ENCODE results near the gene KIF26B. TPM values are rescaled to one million over a fixed set of nuclear protein-coding genes. Genes with fewer than 3 reads are reported as not detected.

The KIF26B gene
- total and polyA plus RNA-seq, 2 donors, result 0.43 to 1.6 TPM

DNA sequence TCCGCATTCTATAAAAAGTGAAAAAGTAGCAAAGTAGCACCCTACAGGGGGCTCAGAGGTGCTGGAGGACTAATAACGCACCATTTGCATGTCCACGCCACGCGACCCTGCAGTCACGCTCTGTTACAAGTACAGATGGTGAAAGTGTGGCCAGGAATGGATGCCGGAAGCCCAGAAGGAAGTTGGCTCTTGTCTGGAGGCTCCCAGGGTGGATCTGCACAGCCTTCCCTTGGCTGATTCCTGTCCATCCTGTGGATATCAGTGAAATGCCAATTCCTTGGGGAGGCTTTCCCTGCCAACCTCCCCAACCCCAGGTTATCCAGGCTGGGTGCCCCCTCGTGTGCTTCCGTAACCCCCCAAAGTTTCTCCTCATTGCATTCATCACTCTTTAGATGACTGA lies 396.8 kb downstream of the KIF26B start:
- H3K4me1 ChIP-seq (ENCODE audit: control insufficient read depth in 2 of 2, insufficient read depth in 2 of 2, low read length in 2 of 2), result no peaks in the 10 kb centered on the region
- no peak overlapping the region for H3K4me3 ChIP-seq (ENCODE audit: low read length in 2 of 2)
- no peaks in the 10 kb centered on the region for H3K36me3 ChIP-seq (ENCODE audit: control insufficient read depth in 2 of 2, insufficient read depth in 2 of 2, low read length in 1 of 2)
- H3K27ac ChIP-seq (ENCODE audit: low read depth in 1 of 2, low read length in 1 of 2), result no peak overlapping the region
- no peaks in the 10 kb centered on the region for H3K27me3 ChIP-seq (ENCODE audit: control insufficient read depth in 2 of 2, insufficient read depth in 1 of 2, low read length in 1 of 2)
- no peak for DNase-seq (ENCODE audit: low read depth in 6 of 9, low spot score in 9 of 9)
- H3K9me3 ChIP-seq (ENCODE audit: control insufficient read depth in 2 of 2, insufficient read depth in 1 of 2, low read length in 1 of 2), result peaks cover 0 to 3% of the 10 kb centered on the region in 2 donors
- WGBS, result 98% methylated on average over 9 of the region's 9 CpGs

DNA sequence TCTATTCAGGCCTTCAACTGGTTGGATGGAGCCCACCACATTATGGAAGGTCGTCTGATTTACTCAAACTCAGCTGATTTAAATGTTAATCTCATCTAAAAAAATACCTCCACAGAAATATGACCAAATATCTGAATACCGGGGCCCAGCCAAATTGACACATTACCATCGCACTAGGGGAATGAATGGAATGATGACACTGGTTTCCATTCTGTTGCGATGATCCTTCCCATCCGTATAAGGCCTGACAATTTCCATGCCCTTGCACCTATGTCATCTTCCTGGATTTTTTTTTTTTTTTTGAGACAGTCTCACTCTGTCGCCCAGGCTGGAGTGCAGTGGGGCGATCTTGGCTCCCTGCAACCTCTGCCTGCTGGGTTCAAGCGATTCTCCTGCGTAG lies 397.5 kb downstream of the KIF26B start:
- Histone ChIP-seq H3K9me3 (ENCODE audit: control insufficient read depth in 2 of 2, insufficient read depth in 1 of 2, low read length in 1 of 2) (peaks cover 0 to 3% of the 10 kb centered on the region in 2 donors), H3K36me3 (ENCODE audit: control insufficient read depth in 2 of 2, insufficient read depth in 2 of 2, low read length in 1 of 2) (no peaks in the 10 kb centered on the region), H3K4me1 (ENCODE audit: control insufficient read depth in 2 of 2, insufficient read depth in 2 of 2, low read length in 2 of 2) (no peaks in the 10 kb centered on the region), H3K4me3 (ENCODE audit: low read length in 2 of 2) (no peak overlapping the region), H3K27me3 (ENCODE audit: control insufficient read depth in 2 of 2, insufficient read depth in 1 of 2, low read length in 1 of 2) (no peaks in the 10 kb centered on the region), H3K27ac (ENCODE audit: low read depth in 1 of 2, low read length in 1 of 2) (no peak overlapping the region)
- no peak for DNase-seq (ENCODE audit: low read depth in 6 of 9, low spot score in 9 of 9)
- WGBS, result 95% methylated on average over 9 of the region's 9 CpGs

DNA sequence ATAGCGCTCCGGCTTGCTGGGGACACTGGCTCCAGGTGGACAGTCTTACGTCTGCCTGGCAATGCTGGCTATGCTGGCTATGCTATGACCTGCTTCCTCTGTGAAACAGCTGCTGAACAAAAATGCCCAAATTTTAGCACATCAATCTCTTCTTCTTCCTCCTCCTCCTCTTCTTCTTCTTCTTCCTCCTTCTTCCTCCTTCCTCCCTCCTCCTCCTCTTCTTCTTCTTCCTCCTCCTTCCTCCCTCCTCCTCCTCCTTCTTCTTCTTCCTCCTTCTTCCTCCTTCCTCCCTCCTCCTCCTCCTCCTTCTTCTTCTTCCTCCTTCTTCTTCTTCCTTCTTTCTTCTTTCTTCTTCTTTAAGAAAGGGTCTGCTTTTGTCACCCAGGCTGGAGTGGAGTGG lies 401.3 kb downstream of the KIF26B start:
- Histone ChIP-seq H3K36me3 (ENCODE audit: control insufficient read depth in 2 of 2, insufficient read depth in 2 of 2, low read length in 1 of 2) (no peaks in the 10 kb centered on the region), H3K9me3 (ENCODE audit: control insufficient read depth in 2 of 2, insufficient read depth in 1 of 2, low read length in 1 of 2) (peaks cover 0 to 3% of the 10 kb centered on the region in 2 donors), H3K27me3 (ENCODE audit: control insufficient read depth in 2 of 2, insufficient read depth in 1 of 2, low read length in 1 of 2) (no peaks in the 10 kb centered on the region), H3K27ac (ENCODE audit: low read depth in 1 of 2, low read length in 1 of 2) (no peak overlapping the region), H3K4me3 (ENCODE audit: low read length in 2 of 2) (no peak overlapping the region), H3K4me1 (ENCODE audit: control insufficient read depth in 2 of 2, insufficient read depth in 2 of 2, low read length in 2 of 2) (no peaks in the 10 kb centered on the region)
- DNase-seq (ENCODE audit: low read depth in 6 of 9, low spot score in 9 of 9), result no peak
- WGBS, result 96% methylated on average over 3 of the region's 3 CpGs

DNA sequence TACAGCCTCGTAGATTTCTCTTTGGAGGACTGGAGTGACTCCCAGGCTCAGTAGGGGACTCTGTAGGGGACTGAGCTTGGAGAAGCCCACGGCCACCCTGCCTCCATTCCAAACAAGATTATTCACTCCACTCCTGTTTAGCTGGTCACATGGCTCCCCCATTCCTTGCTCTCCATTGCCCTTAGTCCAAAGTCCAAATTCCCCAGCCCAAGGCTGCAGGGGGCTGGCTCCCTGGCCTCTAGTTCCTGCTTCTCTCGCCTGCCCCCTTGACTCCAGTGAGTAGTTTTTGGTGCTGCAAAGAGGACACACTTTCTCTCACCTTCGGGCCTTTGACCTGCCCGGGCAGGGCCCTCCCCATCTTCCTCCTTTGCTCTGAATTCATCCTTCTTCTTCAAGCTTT lies 403.3 kb downstream of the KIF26B start:
- no peak for DNase-seq (ENCODE audit: low read depth in 6 of 9, low spot score in 9 of 9)
- WGBS, result 97% methylated on average over 5 of the region's 5 CpGs
- Histone ChIP-seq H3K27me3 (ENCODE audit: control insufficient read depth in 2 of 2, insufficient read depth in 1 of 2, low read length in 1 of 2) (no peaks in the 10 kb centered on the region), H3K4me3 (ENCODE audit: low read length in 2 of 2) (no peak overlapping the region), H3K36me3 (ENCODE audit: control insufficient read depth in 2 of 2, insufficient read depth in 2 of 2, low read length in 1 of 2) (no peaks in the 10 kb centered on the region), H3K9me3 (ENCODE audit: control insufficient read depth in 2 of 2, insufficient read depth in 1 of 2, low read length in 1 of 2) (no peaks in the 10 kb centered on the region), H3K4me1 (ENCODE audit: control insufficient read depth in 2 of 2, insufficient read depth in 2 of 2, low read length in 2 of 2) (no peaks in the 10 kb centered on the region), H3K27ac (ENCODE audit: low read depth in 1 of 2, low read length in 1 of 2) (no peak overlapping the region)

DNA sequence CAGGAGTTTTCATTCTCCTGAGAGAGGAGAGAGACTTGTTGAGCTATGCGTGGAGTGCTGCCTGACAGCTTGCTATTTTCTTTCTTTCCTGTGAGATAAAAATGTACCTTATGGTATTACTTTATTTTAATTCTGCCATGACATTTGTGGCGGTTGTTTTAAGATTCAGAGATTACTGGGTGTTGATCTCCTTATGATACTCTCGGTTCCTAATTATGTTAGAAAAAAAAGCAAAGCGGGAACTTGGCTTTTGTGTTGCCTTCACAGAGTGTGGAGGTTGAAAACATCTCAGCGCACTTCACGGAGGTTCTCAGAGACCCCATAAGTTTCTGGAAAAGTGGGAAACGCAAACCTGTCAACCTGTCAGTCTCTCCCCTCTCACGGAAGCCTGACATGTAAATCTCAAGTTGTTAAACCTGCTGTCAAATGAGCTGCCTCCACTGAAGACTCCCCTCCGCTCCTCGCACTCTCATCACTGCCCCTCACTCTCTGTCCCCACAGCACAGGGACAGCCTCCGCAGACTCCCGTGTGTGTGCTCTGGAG lies 405.6 kb downstream of the KIF26B start:
- Histone ChIP-seq H3K27me3 (ENCODE audit: control insufficient read depth in 2 of 2, insufficient read depth in 1 of 2, low read length in 1 of 2) (no peaks in the 10 kb centered on the region), H3K27ac (ENCODE audit: low read depth in 1 of 2, low read length in 1 of 2) (no peak overlapping the region), H3K4me3 (ENCODE audit: low read length in 2 of 2) (no peak overlapping the region), H3K36me3 (ENCODE audit: control insufficient read depth in 2 of 2, insufficient read depth in 2 of 2, low read length in 1 of 2) (no peaks in the 10 kb centered on the region), H3K9me3 (ENCODE audit: control insufficient read depth in 2 of 2, insufficient read depth in 1 of 2, low read length in 1 of 2) (no peaks in the 10 kb centered on the region), H3K4me1 (ENCODE audit: control insufficient read depth in 2 of 2, insufficient read depth in 2 of 2, low read length in 2 of 2) (no peaks in the 10 kb centered on the region)
- WGBS, result 95% methylated on average over 12 of the region's 12 CpGs
- DNase-seq (ENCODE audit: low read depth in 6 of 9, low spot score in 9 of 9), result no peak

DNA sequence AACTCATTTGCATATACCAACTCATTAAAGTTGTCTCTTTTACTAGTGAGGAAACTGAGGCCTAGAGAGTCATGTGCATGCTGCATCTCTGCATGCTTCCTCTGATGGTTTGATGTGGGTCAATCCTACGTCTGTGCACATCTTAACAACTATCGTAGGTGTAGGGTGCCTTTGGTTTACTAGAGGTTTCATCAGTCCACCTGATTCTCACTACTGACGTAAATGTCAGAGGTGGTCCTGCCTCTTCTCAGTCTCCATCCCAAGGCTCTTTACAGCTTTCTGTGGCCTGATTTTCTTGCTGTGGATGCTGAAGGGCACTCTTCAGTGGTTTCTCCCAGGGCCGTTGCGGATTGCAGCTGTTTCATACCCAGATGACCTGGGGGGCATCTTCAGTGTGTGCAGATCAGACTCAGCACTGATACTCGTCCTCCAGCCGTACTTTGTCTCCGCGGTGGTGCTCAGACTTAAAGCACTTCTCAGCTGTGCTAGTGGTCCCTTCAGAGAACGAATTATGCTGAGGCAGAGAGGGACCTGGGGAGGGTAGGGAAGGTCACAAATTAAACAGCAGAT lies 407.0 kb downstream of the KIF26B start:
- no peak for DNase-seq (ENCODE audit: low read depth in 6 of 9, low spot score in 9 of 9)
- Histone ChIP-seq H3K4me3 (ENCODE audit: low read length in 2 of 2) (no peak overlapping the region), H3K36me3 (ENCODE audit: control insufficient read depth in 2 of 2, insufficient read depth in 2 of 2, low read length in 1 of 2) (no peaks in the 10 kb centered on the region), H3K9me3 (ENCODE audit: control insufficient read depth in 2 of 2, insufficient read depth in 1 of 2, low read length in 1 of 2) (no peaks in the 10 kb centered on the region), H3K4me1 (ENCODE audit: control insufficient read depth in 2 of 2, insufficient read depth in 2 of 2, low read length in 2 of 2) (no peaks in the 10 kb centered on the region), H3K27ac (ENCODE audit: low read depth in 1 of 2, low read length in 1 of 2) (no peak overlapping the region), H3K27me3 (ENCODE audit: control insufficient read depth in 2 of 2, insufficient read depth in 1 of 2, low read length in 1 of 2) (no peaks in the 10 kb centered on the region)
- 88% methylated on average over 10 of the region's 10 CpGs for WGBS

DNA sequence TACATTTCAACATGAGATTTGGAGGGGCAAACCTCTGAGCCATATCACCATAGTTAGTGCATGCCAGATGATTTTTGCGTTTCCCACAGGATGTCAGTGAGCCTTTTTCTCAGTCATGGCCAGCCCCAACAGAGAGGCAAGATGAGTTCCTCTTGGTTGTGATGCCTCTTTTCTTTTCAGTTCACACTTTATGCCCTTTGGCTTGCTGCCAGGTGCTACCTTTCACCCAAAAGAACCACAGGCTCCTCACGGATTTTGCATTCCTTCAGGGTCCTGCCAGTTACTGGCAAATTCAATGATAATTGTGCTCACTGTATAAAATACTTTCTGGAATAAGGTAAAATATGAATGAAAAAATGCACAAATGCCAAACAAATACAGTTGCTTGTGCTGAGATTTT lies 411.3 kb downstream of the KIF26B start:
- DNase-seq (ENCODE audit: low read depth in 6 of 9, low spot score in 9 of 9), result no peak
- H3K27me3 ChIP-seq (ENCODE audit: control insufficient read depth in 2 of 2, insufficient read depth in 1 of 2, low read length in 1 of 2), result no peaks in the 10 kb centered on the region
- no peaks in the 10 kb centered on the region for H3K9me3 ChIP-seq (ENCODE audit: control insufficient read depth in 2 of 2, insufficient read depth in 1 of 2, low read length in 1 of 2)
- no peaks in the 10 kb centered on the region for H3K36me3 ChIP-seq (ENCODE audit: control insufficient read depth in 2 of 2, insufficient read depth in 2 of 2, low read length in 1 of 2)
- no peak overlapping the region for H3K4me3 ChIP-seq (ENCODE audit: low read length in 2 of 2)
- H3K4me1 ChIP-seq (ENCODE audit: control insufficient read depth in 2 of 2, insufficient read depth in 2 of 2, low read length in 2 of 2), result no peaks in the 10 kb centered on the region
- H3K27ac ChIP-seq (ENCODE audit: low read depth in 1 of 2, low read length in 1 of 2), result no peak overlapping the region
- WGBS, result 98% methylated on average over 2 of the region's 2 CpGs

DNA sequence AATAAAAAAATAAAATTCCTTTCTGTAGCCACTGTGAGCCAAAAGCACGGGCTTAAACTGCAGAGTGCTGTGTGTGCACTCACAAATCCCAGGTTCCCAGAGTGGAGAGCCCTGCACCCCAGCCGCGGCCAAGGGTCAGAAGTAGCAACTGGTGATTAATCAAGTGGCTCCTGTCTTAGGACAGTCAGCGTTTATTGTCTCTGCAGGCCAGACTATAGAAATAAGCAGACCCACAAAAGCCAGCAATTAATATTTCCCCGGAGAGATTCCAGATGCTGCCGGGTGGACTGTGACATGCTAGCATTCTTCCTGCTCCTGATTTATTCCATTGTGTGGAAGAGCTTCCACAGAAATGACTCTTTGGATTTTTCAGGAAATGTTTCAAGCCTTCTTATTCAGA lies 412.2 kb downstream of the KIF26B start:
- Histone ChIP-seq H3K4me1 (ENCODE audit: control insufficient read depth in 2 of 2, insufficient read depth in 2 of 2, low read length in 2 of 2) (no peaks in the 10 kb centered on the region), H3K4me3 (ENCODE audit: low read length in 2 of 2) (no peak overlapping the region), H3K27ac (ENCODE audit: low read depth in 1 of 2, low read length in 1 of 2) (no peak overlapping the region), H3K36me3 (ENCODE audit: control insufficient read depth in 2 of 2, insufficient read depth in 2 of 2, low read length in 1 of 2) (no peaks in the 10 kb centered on the region), H3K27me3 (ENCODE audit: control insufficient read depth in 2 of 2, insufficient read depth in 1 of 2, low read length in 1 of 2) (no peaks in the 10 kb centered on the region), H3K9me3 (ENCODE audit: control insufficient read depth in 2 of 2, insufficient read depth in 1 of 2, low read length in 1 of 2) (no peaks in the 10 kb centered on the region)
- WGBS, result 88% methylated on average over 6 of the region's 6 CpGs
- DNase-seq (ENCODE audit: low read depth in 6 of 9, low spot score in 9 of 9), result no peak

DNA sequence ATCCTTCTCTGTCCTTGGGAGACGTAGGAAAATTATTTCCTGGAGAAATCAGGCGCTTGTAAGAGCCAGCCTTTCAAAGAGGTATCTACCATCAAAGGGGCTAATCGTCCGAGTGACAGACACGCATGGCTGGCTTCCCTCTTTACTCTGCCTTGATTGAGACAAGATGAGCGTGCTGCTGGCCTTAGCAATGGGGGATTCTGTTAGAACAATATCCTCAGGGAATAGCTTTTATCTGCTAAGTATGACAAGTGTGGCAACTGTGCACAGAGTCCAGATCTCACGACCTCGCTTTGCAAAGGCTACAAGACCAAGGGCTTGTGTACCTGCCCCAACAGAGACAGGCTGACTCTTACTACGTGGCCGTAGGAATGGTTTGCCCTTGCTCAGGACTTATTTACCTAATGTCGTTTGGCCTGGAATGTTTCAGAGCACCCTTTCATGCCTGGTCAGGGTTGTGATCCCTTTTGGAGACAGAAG lies 417.1 kb downstream of the KIF26B start:
- Histone ChIP-seq H3K27ac (ENCODE audit: low read depth in 1 of 2, low read length in 1 of 2) (no peak overlapping the region), H3K36me3 (ENCODE audit: control insufficient read depth in 2 of 2, insufficient read depth in 2 of 2, low read length in 1 of 2) (no peaks in the 10 kb centered on the region), H3K4me3 (ENCODE audit: low read length in 2 of 2) (no peak overlapping the region), H3K9me3 (ENCODE audit: control insufficient read depth in 2 of 2, insufficient read depth in 1 of 2, low read length in 1 of 2) (no peaks in the 10 kb centered on the region), H3K4me1 (ENCODE audit: control insufficient read depth in 2 of 2, insufficient read depth in 2 of 2, low read length in 2 of 2) (no peaks in the 10 kb centered on the region), H3K27me3 (ENCODE audit: control insufficient read depth in 2 of 2, insufficient read depth in 1 of 2, low read length in 1 of 2) (no peaks in the 10 kb centered on the region)
- 93% methylated on average over 11 of the region's 11 CpGs for WGBS
- no peak for DNase-seq (ENCODE audit: low read depth in 6 of 9, low spot score in 9 of 9)

All from thymus (tissue), 11 donors.